Measurements from ENCODE around the gene OSBPL2.

Gene OSBPL2

GRCh38 chr20:62219101-62219991 lies 19.0 kb upstream of the OSBPL2 start:
- TF ChIP-seq CTCF (IDR thresholded peaks at IDR 0.05; ENCODE audit: low read depth, low read length) = no peak
- DNase-seq (ENCODE audit: extremely low read depth, low read depth) = no peak

- TF ChIP-seq CTCF (IDR thresholded peaks at IDR 0.05; ENCODE audit: low read depth, low read length) = no peak
- DNase-seq (ENCODE audit: extremely low read depth, low read depth) = no peak
Measured at GRCh38 chr20:62219992-62220665, 18.2 kb upstream of the OSBPL2 start, which contains the start of gene HRH3. Gene HRH3 (minus strand): TSS chr20:62220278. CDS start chr20:62219970, 308 bp downstream.

GRCh38 chr20:62220666-62221568 lies 17.4 kb upstream of the OSBPL2 start:
- DNase-seq (ENCODE audit: extremely low read depth, low read depth) = no peak
- no peak for TF ChIP-seq CTCF (IDR thresholded peaks at IDR 0.05; ENCODE audit: low read depth, low read length)

- TF ChIP-seq CTCF (IDR thresholded peaks at IDR 0.05; ENCODE audit: low read depth, low read length) = no peak
- DNase-seq (ENCODE audit: extremely low read depth, low read depth) = no peak
Measured at GRCh38 chr20:62222266-62222850, 16.0 kb upstream of the OSBPL2 start.

GRCh38 chr20:62222972-62223371 lies 15.3 kb upstream of the OSBPL2 start:
- no peak for TF ChIP-seq CTCF (IDR thresholded peaks at IDR 0.05; ENCODE audit: low read depth, low read length)
- no peak for DNase-seq (ENCODE audit: extremely low read depth, low read depth)

GRCh38 chr20:62223571-62223970 lies 14.8 kb upstream of the OSBPL2 start:
- TF ChIP-seq CTCF (IDR thresholded peaks at IDR 0.05; ENCODE audit: low read depth, low read length) = no peak
- DNase-seq (ENCODE audit: extremely low read depth, low read depth) = no peak

Data from AG09319 (cell line).